Measurements from ENCODE around the gene PGF. TPM values are rescaled to one million over a fixed set of nuclear protein-coding genes. Genes with fewer than 3 reads are reported as not detected.

The PGF gene
- polyA plus RNA-seq, 4 donors: 1.6 to 14.0 (median 6.9) TPM

GRCh38 chr14:74956280-74957072 lies 1.1 kb upstream of the PGF start:
- Histone ChIP-seq H3K4me1 (ENCODE audit: control insufficient read depth in 3 of 3, insufficient read depth in 2 of 3, low read depth in 1 of 3, low read length in 2 of 3) (peaks cover 0 to 37% (median 1%) of the 10 kb centered on the region in 3 donors), H3K9me3 (ENCODE audit: control insufficient read depth in 2 of 2, insufficient read depth in 1 of 2, low read depth in 1 of 2, low read length in 1 of 2) (no peaks in the 10 kb centered on the region), H3K27me3 (ENCODE audit: control insufficient read depth in 3 of 3, insufficient read depth in 3 of 3, low read length in 3 of 3) (no peaks in the 10 kb centered on the region), H3K27ac (ENCODE audit: low read depth in 1 of 3, low read length in 2 of 3) (no peak overlapping the region), H3K4me3 (ENCODE audit: low read depth in 1 of 3, low read length in 3 of 3) (no peak overlapping the region), H3K36me3 (ENCODE audit: control insufficient read depth in 3 of 3, insufficient read depth in 2 of 3, low read depth in 1 of 3, low read length in 3 of 3) (peaks cover 0 to 3% (median 0%) of the 10 kb centered on the region in 3 donors)
- DNase-seq (no peak), FAIRE-seq (no peak)
- WGBS, 3 donors: 87 to 90% (median 90%) methylated on average over 24 of the region's 24 CpGs

- Histone ChIP-seq H3K27me3 (ENCODE audit: control insufficient read depth in 3 of 3, insufficient read depth in 3 of 3, low read length in 3 of 3) (no peaks in the 10 kb centered on the region), H3K27ac (ENCODE audit: low read depth in 1 of 3, low read length in 2 of 3) (no peak overlapping the region), H3K36me3 (ENCODE audit: control insufficient read depth in 3 of 3, insufficient read depth in 2 of 3, low read depth in 1 of 3, low read length in 3 of 3) (peaks cover 0 to 3% (median 0%) of the 10 kb centered on the region in 3 donors), H3K9me3 (ENCODE audit: control insufficient read depth in 2 of 2, insufficient read depth in 1 of 2, low read depth in 1 of 2, low read length in 1 of 2) (no peaks in the 10 kb centered on the region), H3K4me3 (ENCODE audit: low read depth in 1 of 3, low read length in 3 of 3) (peak overlapping the region in 1 of 3 donors; percentile 15), H3K4me1 (ENCODE audit: control insufficient read depth in 3 of 3, insufficient read depth in 2 of 3, low read depth in 1 of 3, low read length in 2 of 3) (peaks cover 0 to 43% (median 3%) of the 10 kb centered on the region in 3 donors)
- WGBS, 3 donors: 79 to 88% (median 87%) methylated on average over 9 of the region's 9 CpGs
- no peak for DNase-seq
- FAIRE-seq: no peak
These were observed 556 bp upstream of the PGF start for GRCh38 chr14:74956027-74956279.

- no peaks in the 10 kb centered on the region for H3K27me3 ChIP-seq (ENCODE audit: control insufficient read depth in 3 of 3, insufficient read depth in 3 of 3, low read length in 3 of 3)
- DNase-seq: no peak
- peak overlapping the region; percentile 42 to 54 (median 49) for H3K4me3 ChIP-seq (ENCODE audit: low read depth in 1 of 3, low read length in 3 of 3)
- H3K4me1 ChIP-seq (ENCODE audit: control insufficient read depth in 3 of 3, insufficient read depth in 2 of 3, low read depth in 1 of 3, low read length in 2 of 3): peaks cover 0 to 52% (median 5%) of the 10 kb centered on the region in 3 donors
- H3K36me3 ChIP-seq (ENCODE audit: control insufficient read depth in 3 of 3, insufficient read depth in 2 of 3, low read depth in 1 of 3, low read length in 3 of 3): peaks cover 0 to 8% (median 0%) of the 10 kb centered on the region in 3 donors
- no peak overlapping the region for H3K27ac ChIP-seq (ENCODE audit: low read depth in 1 of 3, low read length in 2 of 3)
- WGBS, 3 donors: 0 to 2% (median 0%) methylated on average over 3 of the region's 3 CpGs
- FAIRE-seq: no peak
- peaks cover 0 to 4% of the 10 kb centered on the region in 2 donors for H3K9me3 ChIP-seq (ENCODE audit: control insufficient read depth in 2 of 2, insufficient read depth in 1 of 2, low read depth in 1 of 2, low read length in 1 of 2)
These were observed 509 bp downstream of the PGF start for GRCh38 chr14:74954947-74955228.

GRCh38 chr14:74954232-74954946 lies 1.0 kb downstream of the PGF start:
- H3K4me3 ChIP-seq (ENCODE audit: low read depth in 1 of 3, low read length in 3 of 3): peak overlapping the region in 1 of 3 donors; percentile 54
- peaks cover 0 to 4% of the 10 kb centered on the region in 2 donors for H3K9me3 ChIP-seq (ENCODE audit: control insufficient read depth in 2 of 2, insufficient read depth in 1 of 2, low read depth in 1 of 2, low read length in 1 of 2)
- peaks cover 0 to 9% (median 0%) of the 10 kb centered on the region in 3 donors for H3K36me3 ChIP-seq (ENCODE audit: control insufficient read depth in 3 of 3, insufficient read depth in 2 of 3, low read depth in 1 of 3, low read length in 3 of 3)
- DNase-seq (peak in 1 of 2 donors; percentile 40), FAIRE-seq (no peak)
- H3K27me3 ChIP-seq (ENCODE audit: control insufficient read depth in 3 of 3, insufficient read depth in 3 of 3, low read length in 3 of 3): no peaks in the 10 kb centered on the region
- peaks cover 0 to 57% (median 5%) of the 10 kb centered on the region in 3 donors for H3K4me1 ChIP-seq (ENCODE audit: control insufficient read depth in 3 of 3, insufficient read depth in 2 of 3, low read depth in 1 of 3, low read length in 2 of 3)
- H3K27ac ChIP-seq (ENCODE audit: low read depth in 1 of 3, low read length in 2 of 3): no peak overlapping the region
- WGBS, 3 donors: 33 to 41% (median 34%) methylated on average over 18 of the region's 18 CpGs

GRCh38 chr14:74953686-74954085 lies 1.7 kb downstream of the PGF start:
- peaks cover 0 to 16% (median 0%) of the 10 kb centered on the region in 3 donors for H3K36me3 ChIP-seq (ENCODE audit: control insufficient read depth in 3 of 3, insufficient read depth in 2 of 3, low read depth in 1 of 3, low read length in 3 of 3)
- H3K27me3 ChIP-seq (ENCODE audit: control insufficient read depth in 3 of 3, insufficient read depth in 3 of 3, low read length in 3 of 3): no peaks in the 10 kb centered on the region
- peaks cover 0 to 4% of the 10 kb centered on the region in 2 donors for H3K9me3 ChIP-seq (ENCODE audit: control insufficient read depth in 2 of 2, insufficient read depth in 1 of 2, low read depth in 1 of 2, low read length in 1 of 2)
- FAIRE-seq (no peak), DNase-seq (no peak)
- H3K27ac ChIP-seq (ENCODE audit: low read depth in 1 of 3, low read length in 2 of 3): no peak overlapping the region
- 82 to 93% (median 90%) methylated on average over 5 of the region's 5 CpGs for WGBS, 3 donors
- peak overlapping the region in 1 of 3 donors; percentile 0 for H3K4me3 ChIP-seq (ENCODE audit: low read depth in 1 of 3, low read length in 3 of 3)
- H3K4me1 ChIP-seq (ENCODE audit: control insufficient read depth in 3 of 3, insufficient read depth in 2 of 3, low read depth in 1 of 3, low read length in 2 of 3): peaks cover 0 to 62% (median 5%) of the 10 kb centered on the region in 3 donors

- no peak for DNase-seq
- Histone ChIP-seq H3K9me3 (ENCODE audit: control insufficient read depth in 2 of 2, insufficient read depth in 1 of 2, low read depth in 1 of 2, low read length in 1 of 2) (peaks cover 0 to 4% of the 10 kb centered on the region in 2 donors), H3K27me3 (ENCODE audit: control insufficient read depth in 3 of 3, insufficient read depth in 3 of 3, low read length in 3 of 3) (no peaks in the 10 kb centered on the region), H3K4me3 (ENCODE audit: low read depth in 1 of 3, low read length in 3 of 3) (no peak overlapping the region), H3K4me1 (ENCODE audit: control insufficient read depth in 3 of 3, insufficient read depth in 2 of 3, low read depth in 1 of 3, low read length in 2 of 3) (peaks cover 0 to 62% (median 5%) of the 10 kb centered on the region in 3 donors), H3K27ac (ENCODE audit: low read depth in 1 of 3, low read length in 2 of 3) (peak overlapping the region in 1 of 3 donors; percentile 96), H3K36me3 (ENCODE audit: control insufficient read depth in 3 of 3, insufficient read depth in 2 of 3, low read depth in 1 of 3, low read length in 3 of 3) (peaks cover 0 to 24% (median 0%) of the 10 kb centered on the region in 3 donors)
- WGBS, 3 donors: 82 to 86% (median 83%) methylated on average over 18 of the region's 18 CpGs
- no peak for FAIRE-seq
These were observed 2.5 kb downstream of the PGF start for GRCh38 chr14:74952697-74953484.

- no peak for DNase-seq
- H3K4me1 ChIP-seq (ENCODE audit: control insufficient read depth in 3 of 3, insufficient read depth in 2 of 3, low read depth in 1 of 3, low read length in 2 of 3): peaks cover 0 to 62% (median 5%) of the 10 kb centered on the region in 3 donors
- H3K4me3 ChIP-seq (ENCODE audit: low read depth in 1 of 3, low read length in 3 of 3): peak overlapping the region in 1 of 3 donors; percentile 11
- 76 to 83% (median 82%) methylated on average over 6 of the region's 6 CpGs for WGBS, 3 donors
- FAIRE-seq: no peak
- H3K9me3 ChIP-seq (ENCODE audit: control insufficient read depth in 2 of 2, insufficient read depth in 1 of 2, low read depth in 1 of 2, low read length in 1 of 2): peaks cover 0 to 4% of the 10 kb centered on the region in 2 donors
- H3K27me3 ChIP-seq (ENCODE audit: control insufficient read depth in 3 of 3, insufficient read depth in 3 of 3, low read length in 3 of 3): no peaks in the 10 kb centered on the region
- peaks cover 0 to 29% (median 0%) of the 10 kb centered on the region in 3 donors for H3K36me3 ChIP-seq (ENCODE audit: control insufficient read depth in 3 of 3, insufficient read depth in 2 of 3, low read depth in 1 of 3, low read length in 3 of 3)
- H3K27ac ChIP-seq (ENCODE audit: low read depth in 1 of 3, low read length in 2 of 3): peak overlapping the region in 1 of 3 donors; percentile 96
These were observed 3.2 kb downstream of the PGF start for GRCh38 chr14:74952180-74952665.

Measured in small intestine (tissue), 7 donors.